CD4-positive, alpha-beta T cell (primary cell): ENCODE data around the gene ELF1. TPM values are rescaled to one million over a fixed set of nuclear protein-coding genes. Genes with fewer than 3 reads are reported as not detected.
A peak's percentile ranks its signal among the peaks of the same experiment; 100 is the strongest.

ENCODE experiments used
- ATAC-seq: fragments of 200-7000 bp; cut with Tn5 transposase; one replicate; pipeline ENCODE4 v1.10.0; 2022; ENCODE audit warnings: mild to moderate bottlenecking; ENCODE audit not compliant: poor library complexity
- CTCF ChIA-PET: fragments of 350-600 bp; sonication (Branson Sonifier 250); formaldehyde crosslinking; loops from one replicate; lab custom pipeline; 2021; ENCODE audit warnings: antibody characterized with exemption, inconsistent platforms; lab: Charles Lee
- POLR2A ChIA-PET: fragments of 350-600 bp; sonication (Branson Sonifier 250); formaldehyde crosslinking; loops from one replicate; lab custom pipeline; 2021; ENCODE audit warnings: antibody characterized with exemption, inconsistent platforms; lab: Charles Lee
- DNase-seq, 14 experiments: peaks; one replicate each; pipeline ENCODE4 v3.0.0-alpha.2; 2013 to 2020; ENCODE audit warnings: mixed read lengths in 2 of 14
- H3K27ac ChIP-seq, 2 donors: one replicate each; pipeline versions ENCODE4 v1.5.1 to v1.7.0; 2013; ENCODE audit warnings: low read length in 2 of 2, low read depth in 1 of 2, mild to moderate bottlenecking in 1 of 2
- H3K27me3 ChIP-seq, 2 experiments: 1 replicate in 1 of 2; 2 replicates in 1 of 2; pipeline versions ENCODE4 v1.6.1 to v1.7.0; 2013; ENCODE audit warnings: low read length in 2 of 2, control low read depth in 1 of 2, mild to moderate bottlenecking in 1 of 2, moderate library complexity in 1 of 2; ENCODE audit not compliant: insufficient read depth in 2 of 2, control insufficient read depth in 1 of 2
- H3K36me3 ChIP-seq: one replicate; pipeline ENCODE4 v1.6.1; 2013; ENCODE audit warnings: low read length, control low read depth; ENCODE audit not compliant: insufficient read depth
- H3K4me1 ChIP-seq: one replicate; pipeline ENCODE4 v1.6.1; 2013; ENCODE audit warnings: low read length, control low read depth; ENCODE audit not compliant: insufficient read depth
- H3K4me3 ChIP-seq: one replicate; pipeline ENCODE4 v1.5.1; 2013; ENCODE audit warnings: mild to moderate bottlenecking, low read length, moderate library complexity
- H3K9me3 ChIP-seq, 2 experiments: 1 replicate in 1 of 2; 2 replicates in 1 of 2; pipeline versions ENCODE4 v1.6.1 to v1.7.0; 2013; ENCODE audit warnings: low read length in 2 of 2, mild to moderate bottlenecking in 2 of 2, control low read depth in 1 of 2, moderate library complexity in 1 of 2; ENCODE audit not compliant: control insufficient read depth in 1 of 2, insufficient read depth in 1 of 2
- H3K27ac Mint-ChIP-seq: one replicate; pipeline ENCODE4 v1.8.0; 2020; ENCODE audit warnings: mixed read lengths
- H3K27me3 Mint-ChIP-seq: one replicate; pipeline ENCODE4 v1.8.0; 2021; ENCODE audit warnings: mixed read lengths
- H3K36me3 Mint-ChIP-seq: one replicate; pipeline ENCODE4 v1.8.0; 2021; ENCODE audit warnings: low read depth, mixed read lengths
- H3K4me1 Mint-ChIP-seq: one replicate; pipeline ENCODE4 v1.8.0; 2021; ENCODE audit warnings: low read depth, mixed read lengths
- H3K4me3 Mint-ChIP-seq: one replicate; pipeline ENCODE4 v1.8.0; 2020; ENCODE audit warnings: mild to moderate bottlenecking, mixed read lengths
- H3K9me3 Mint-ChIP-seq: one replicate; pipeline ENCODE4 v1.8.0; 2020; ENCODE audit warnings: mixed read lengths
- CTCF ChIP-seq: fragments of 200-600 bp; IDR thresholded peaks from one replicate; pipeline ENCODE4 v1.8.0; 2022; ENCODE audit warnings: antibody characterized with exemption, mild to moderate bottlenecking
- intact Hi-C, 2 experiments: fragments of 100-400 bp; cut with DNase I in 1 of 2; cut with micrococcal nuclease in 1 of 2; formaldehyde crosslinking; loops; one replicate each; pipeline versions ENCODE4 v1.15.1 to v1.9.0; 2023 to 2025; cut with DNase I, micrococcal nuclease
- total RNA-seq, 174 experiments: library from RNA in 2 of 174; stranded (reverse) in 2 of 174; gene quantifications; one replicate each; pipeline ENCODE4 v1.2.3 and lab custom pipeline; 2021 to 2026

ELF1 gene
- total RNA-seq, 2 experiments from 2014 or later: 354 to 358 TPM

- TF ChIP-seq CTCF: peak; percentile 24
- ChIA-PET CTCF (interaction anchor here (0.6 to 2.9 kb wide), 5 partner anchors 10 to 345 kb away, joined by 3 to 9 read pairs (median 4); partner anchors contain the start of gene ELF1), POLR2A (interaction anchor here (1.8 kb wide), 1 partner anchor 11 kb away, joined by 8 read pairs; the partner anchor contains the start of gene ELF1)
- intact Hi-C loops: no loop called here
- no peak overlapping the region for H3K27ac ChIP-seq
- no peaks in the 10 kb centered on the region for H3K27me3 Mint-ChIP-seq
- H3K9me3 Mint-ChIP-seq: no peaks in the 10 kb centered on the region
- H3K4me1 Mint-ChIP-seq: peaks cover 27% of the 10 kb centered on the region
- no peaks in the 10 kb centered on the region for H3K4me1 ChIP-seq
- no peaks in the 10 kb centered on the region for H3K36me3 Mint-ChIP-seq
- no peaks in the 10 kb centered on the region for H3K9me3 ChIP-seq
- H3K36me3 ChIP-seq: no peaks in the 10 kb centered on the region
- H3K4me3 ChIP-seq: no peak overlapping the region
- peak in 2 of 14 experiments; percentile 39 to 44 for DNase-seq
- ATAC-seq: peak; percentile 34
- H3K27ac Mint-ChIP-seq: no peak overlapping the region
- H3K27me3 ChIP-seq: no peaks in the 10 kb centered on the region
- no peak overlapping the region for H3K4me3 Mint-ChIP-seq
Observed at GRCh38 chr13:41029629-41030028, 10.5 kb upstream of the ELF1 start.

- no peaks in the 10 kb centered on the region for H3K4me1 ChIP-seq
- CTCF ChIA-PET: interaction anchor here (1.3 kb wide), 1 partner anchor 26 kb away, joined by 4 read pairs; no protein-coding TSS in a partner anchor
- H3K9me3 ChIP-seq: no peaks in the 10 kb centered on the region
- no peak for ATAC-seq
- Mint-ChIP-seq H3K9me3 (no peaks in the 10 kb centered on the region), H3K4me1 (peaks cover 28% of the 10 kb centered on the region), H3K27me3 (no peaks in the 10 kb centered on the region), H3K4me3 (no peak overlapping the region), H3K36me3 (no peaks in the 10 kb centered on the region), H3K27ac (no peak overlapping the region)
- POLR2A ChIA-PET: interaction anchor here (1.8 kb wide), 1 partner anchor 8 kb away, joined by 7 read pairs; the partner anchor contains the start of gene ELF1
- H3K4me3 ChIP-seq: no peak overlapping the region
- DNase-seq: no peak
- H3K27ac ChIP-seq: no peak overlapping the region
- no peaks in the 10 kb centered on the region for H3K36me3 ChIP-seq
- TF ChIP-seq CTCF: no peak
- H3K27me3 ChIP-seq: no peaks in the 10 kb centered on the region
- intact Hi-C loops: no loop called here
Observed at GRCh38 chr13:41028051-41028450, 8.9 kb upstream of the ELF1 start.

- H3K27me3 Mint-ChIP-seq: no peaks in the 10 kb centered on the region
- H3K27ac Mint-ChIP-seq: no peak overlapping the region
Observed at GRCh38 chr13:41026788-41027187, 7.7 kb upstream of the ELF1 start.

More at GRCh38 chr13:41026788-41027187, 7.7 kb upstream of the ELF1 start:
- Mint-ChIP-seq H3K36me3 (no peaks in the 10 kb centered on the region), H3K4me1 (peaks cover 27% of the 10 kb centered on the region), H3K4me3 (no peak overlapping the region), H3K9me3 (no peaks in the 10 kb centered on the region)
- H3K36me3 ChIP-seq: no peaks in the 10 kb centered on the region
- H3K4me3 ChIP-seq: no peak overlapping the region
- no peak for TF ChIP-seq CTCF
- no peaks in the 10 kb centered on the region for H3K4me1 ChIP-seq
- no peaks in the 10 kb centered on the region for H3K9me3 ChIP-seq
- DNase-seq (no peak), ATAC-seq (no peak)
- H3K27me3 ChIP-seq: no peaks in the 10 kb centered on the region
- ChIA-PET CTCF (interaction anchor here (1.3 kb wide), 1 partner anchor 28 kb away, joined by 4 read pairs; no protein-coding TSS in a partner anchor), POLR2A (no interaction called here)
- H3K27ac ChIP-seq: no peak overlapping the region
- intact Hi-C loops: no loop called here
